MCF 10A (cell line): Measurements from ENCODE around the gene RAC2. TPM values are rescaled to one million over a fixed set of nuclear protein-coding genes. Genes with fewer than 3 reads are reported as not detected.

Source experiments
- BruUV-seq: library from RNA; stranded (reverse); fragments of 400-500 nt; replicated peaks from 2 replicates; lab custom pipeline; 2021; lab: Mats Ljungman, UMichigan
- CTCF ChIA-PET: fragments of 300-600 bp; sonication (Branson Sonifier 250); formaldehyde crosslinking; extraction: SDS; loops from one replicate; lab custom pipeline; 2021; ENCODE audit warnings: antibody characterized with exemption, inconsistent platforms; lab: Yijun Ruan, JAX
- POLR2A ChIA-PET: fragments of 300-600, 350-650 bp; sonication (Branson Sonifier 250); formaldehyde crosslinking; extraction: SDS; loops from one replicate; lab custom pipeline; 2020; ENCODE audit warnings: antibody characterized with exemption, inconsistent platforms; lab: Yijun Ruan, JAX
- DNase-seq: peaks from one replicate; pipeline ENCODE4 v3.0.0-alpha.2; 2018; ENCODE audit not compliant: unreplicated experiment
- H3K27ac Mint-ChIP-seq: one replicate; pipeline ENCODE4 v1.8.0; 2022; ENCODE audit warnings: mild to moderate bottlenecking, low read depth, mixed read lengths; ENCODE audit not compliant: unreplicated experiment
- H3K27me3 Mint-ChIP-seq: one replicate; pipeline ENCODE4 v1.8.0; 2022; ENCODE audit warnings: mixed read lengths; ENCODE audit not compliant: insufficient read depth, unreplicated experiment
- H3K36me3 Mint-ChIP-seq: one replicate; pipeline ENCODE4 v1.8.0; 2022; ENCODE audit warnings: mild to moderate bottlenecking, moderate library complexity, mixed read lengths; ENCODE audit not compliant: insufficient read depth, unreplicated experiment
- H3K4me1 Mint-ChIP-seq: one replicate; pipeline ENCODE4 v1.8.0; 2022; ENCODE audit warnings: mixed read lengths; ENCODE audit not compliant: insufficient read depth, unreplicated experiment
- H3K4me3 Mint-ChIP-seq: one replicate; pipeline ENCODE4 v1.8.0; 2022; ENCODE audit warnings: mild to moderate bottlenecking, moderate library complexity, mixed read lengths; ENCODE audit not compliant: unreplicated experiment
- H3K9me3 Mint-ChIP-seq: one replicate; pipeline ENCODE4 v1.8.0; 2022; ENCODE audit warnings: mixed read lengths; ENCODE audit not compliant: unreplicated experiment
- CTCF ChIP-seq: fragments of 200-600 bp; IDR thresholded peaks from one replicate; pipeline ENCODE4 v1.8.0; 2022; ENCODE audit warnings: antibody characterized with exemption, mild to moderate bottlenecking; ENCODE audit not compliant: unreplicated experiment
- intact Hi-C: fragments of 100-400 bp; cut with micrococcal nuclease; formaldehyde crosslinking; loops from 2 replicates; pipeline ENCODE4 v1.14.1; 2022
- total RNA-seq: library from RNA; stranded (reverse); gene quantifications from 2 replicates; pipeline ENCODE4 v1.2.3, GENCODE V29; 2022

Gene RAC2
- total RNA-seq, 1 experiment from 2014 or later = 42.4 TPM

GRCh38 chr22:37266581-37267134 is 22.6 kb upstream of the RAC2 start:
- BruUV-seq = no TSS peak
- H3K9me3 Mint-ChIP-seq = no peaks in the 10 kb centered on the region
- intact Hi-C loops = loop anchor here (2.0 to 5.0 kb wide), 2 partner anchors 51 to 188 kb away; no protein-coding TSS in a partner anchor
- H3K36me3 Mint-ChIP-seq = no peaks in the 10 kb centered on the region
- no peaks in the 10 kb centered on the region for H3K27me3 Mint-ChIP-seq
- ChIA-PET CTCF (interaction anchor here (0.5 to 2.1 kb wide), 13 partner anchors 8 to 1895 kb away, joined by 3 to 11 read pairs (median 3); no protein-coding TSS in a partner anchor), POLR2A (no interaction called here)
- H3K4me1 Mint-ChIP-seq = no peaks in the 10 kb centered on the region
- H3K4me3 Mint-ChIP-seq = no peak overlapping the region
- no peak for DNase-seq
- no peak for TF ChIP-seq CTCF
- no peak overlapping the region for H3K27ac Mint-ChIP-seq

- intact Hi-C loops = no loop called here
- H3K27me3 Mint-ChIP-seq = no peaks in the 10 kb centered on the region
- H3K36me3 Mint-ChIP-seq = peaks cover 6% of the 10 kb centered on the region
- ChIA-PET POLR2A (no interaction called here), CTCF (interaction anchor here (0.7 to 1.0 kb wide), 2 partner anchors 52 to 191 kb away, joined by 3 read pairs; no protein-coding TSS in a partner anchor)
- H3K27ac Mint-ChIP-seq = no peak overlapping the region
- peaks cover 7% of the 10 kb centered on the region for H3K4me1 Mint-ChIP-seq
- no peak for DNase-seq
- no TSS peak for BruUV-seq
- TF ChIP-seq CTCF = no peak
- H3K9me3 Mint-ChIP-seq = no peaks in the 10 kb centered on the region
- H3K4me3 Mint-ChIP-seq = no peak overlapping the region
Observed at GRCh38 chr22:37263966-37264887, 20.2 kb upstream of the RAC2 start.

- no peak for DNase-seq
- no peaks in the 10 kb centered on the region for H3K9me3 Mint-ChIP-seq
- ChIA-PET POLR2A (interaction anchor here (0.6 kb wide), 1 partner anchor 197 kb away, joined by 3 read pairs; no protein-coding TSS in a partner anchor), CTCF (interaction anchor here (0.5 to 4.6 kb wide), 7 partner anchors 9 to 885 kb away, joined by 3 to 36 read pairs (median 6); no protein-coding TSS in a partner anchor)
- H3K36me3 Mint-ChIP-seq = peaks cover 6% of the 10 kb centered on the region
- H3K4me3 Mint-ChIP-seq = no peak overlapping the region
- intact Hi-C loops = no loop called here
- no TSS peak for BruUV-seq
- H3K27ac Mint-ChIP-seq = no peak overlapping the region
- peaks cover 11% of the 10 kb centered on the region for H3K4me1 Mint-ChIP-seq
- TF ChIP-seq CTCF = no peak
- no peaks in the 10 kb centered on the region for H3K27me3 Mint-ChIP-seq
Observed at GRCh38 chr22:37262346-37262745, 18.3 kb upstream of the RAC2 start.

GRCh38 chr22:37260901-37261336 is 16.9 kb upstream of the RAC2 start:
- DNase-seq = peak; percentile 68
- H3K27ac Mint-ChIP-seq = no peak overlapping the region
- no peaks in the 10 kb centered on the region for H3K9me3 Mint-ChIP-seq
- intact Hi-C loops = no loop called here
- peak; percentile 79 for TF ChIP-seq CTCF
- H3K36me3 Mint-ChIP-seq = peaks cover 6% of the 10 kb centered on the region
- ChIA-PET POLR2A (interaction anchor here (0.7 kb wide), 1 partner anchor 307 kb away, joined by 3 read pairs; no protein-coding TSS in a partner anchor), CTCF (interaction anchor here (0.6 to 4.6 kb wide), 30 partner anchors 10 to 1581 kb away, joined by 3 to 62 read pairs (median 4); partner anchors contain the start of gene RAC2)
- H3K4me3 Mint-ChIP-seq = no peak overlapping the region
- peaks cover 11% of the 10 kb centered on the region for H3K4me1 Mint-ChIP-seq
- no peaks in the 10 kb centered on the region for H3K27me3 Mint-ChIP-seq
- no TSS peak for BruUV-seq
